ENCODE measurements around the gene SLC25A45. TPM values are rescaled to one million over a fixed set of nuclear protein-coding genes. Genes with fewer than 3 reads are reported as not detected.

SLC25A45 gene
- total RNA-seq, 4 donors from 2014 or later: 2.6 to 12.4 (median 5.6) TPM

DNA sequence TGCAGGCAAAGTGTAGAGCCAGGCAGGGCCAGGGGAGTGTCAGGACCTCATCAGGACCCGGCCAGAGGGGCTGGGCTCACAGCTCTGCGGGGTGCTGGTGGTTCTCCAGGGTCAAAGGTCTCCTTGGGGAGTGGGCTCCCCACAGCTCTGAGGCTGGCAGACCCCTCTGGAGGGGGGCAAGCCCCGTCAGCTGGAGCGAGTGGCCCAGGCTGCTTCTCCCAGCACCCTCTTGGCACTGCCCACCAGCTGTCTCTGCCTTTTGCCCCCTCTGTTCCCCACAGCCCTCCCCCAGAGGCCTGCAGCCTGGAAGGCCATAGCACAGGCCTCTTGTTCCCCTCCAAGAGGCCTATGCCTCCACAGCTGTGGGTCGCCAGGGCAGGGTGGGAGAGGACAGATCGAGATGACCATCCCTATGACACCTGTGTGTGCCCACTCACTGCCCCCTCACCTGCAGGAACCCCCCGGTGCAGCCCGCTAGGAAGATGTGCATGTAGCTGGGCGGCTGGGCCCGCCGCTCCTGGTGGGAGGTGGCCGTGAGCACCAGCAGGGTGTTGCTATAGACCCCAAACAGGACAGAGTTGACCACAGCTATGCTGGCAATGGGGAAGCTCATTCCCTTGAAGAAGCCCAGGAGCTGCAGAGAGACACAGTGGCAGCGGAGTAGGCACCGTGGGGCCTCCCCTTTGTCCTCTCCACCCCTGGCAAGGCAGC lies 3.4 kb downstream of the SLC25A45 start:
- Histone ChIP-seq H3K4me1 (peaks cover 43 to 46% of the 10 kb centered on the region in 2 donors), H3K27ac (peak overlapping the region in 2 of 4 donors; percentile 96 to 100), H3K4me3 (no peak overlapping the region), H3K9me3 (no peaks in the 10 kb centered on the region), H3K36me3 (no peaks in the 10 kb centered on the region), H3K27me3 (no peaks in the 10 kb centered on the region)
- intact Hi-C loops (cut with DNase I; ENCODE audit: low total_unique reads) (no loop called here), in situ Hi-C loops (cut with MboI; ENCODE audit: low sequenced_read_pairs in 4 of 4) (no loop called here)
- ATAC-seq (no peak), DNase-seq (no peak)
- TF ChIP-seq, protein P1, sequence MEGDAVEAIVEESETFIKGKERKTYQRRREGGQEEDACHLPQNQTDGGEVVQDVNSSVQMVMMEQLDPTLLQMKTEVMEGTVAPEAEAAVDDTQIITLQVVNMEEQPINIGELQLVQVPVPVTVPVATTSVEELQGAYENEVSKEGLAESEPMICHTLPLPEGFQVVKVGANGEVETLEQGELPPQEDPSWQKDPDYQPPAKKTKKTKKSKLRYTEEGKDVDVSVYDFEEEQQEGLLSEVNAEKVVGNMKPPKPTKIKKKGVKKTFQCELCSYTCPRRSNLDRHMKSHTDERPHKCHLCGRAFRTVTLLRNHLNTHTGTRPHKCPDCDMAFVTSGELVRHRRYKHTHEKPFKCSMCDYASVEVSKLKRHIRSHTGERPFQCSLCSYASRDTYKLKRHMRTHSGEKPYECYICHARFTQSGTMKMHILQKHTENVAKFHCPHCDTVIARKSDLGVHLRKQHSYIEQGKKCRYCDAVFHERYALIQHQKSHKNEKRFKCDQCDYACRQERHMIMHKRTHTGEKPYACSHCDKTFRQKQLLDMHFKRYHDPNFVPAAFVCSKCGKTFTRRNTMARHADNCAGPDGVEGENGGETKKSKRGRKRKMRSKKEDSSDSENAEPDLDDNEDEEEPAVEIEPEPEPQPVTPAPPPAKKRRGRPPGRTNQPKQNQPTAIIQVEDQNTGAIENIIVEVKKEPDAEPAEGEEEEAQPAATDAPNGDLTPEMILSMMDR (IDR thresholded peaks at IDR 0.05 in 4 of 5, conservative IDR thresholded peaks at IDR 0.05 in 1 of 5): no peak
- no peak for TF ChIP-seq POLR2A (IDR thresholded peaks at IDR 0.05)

DNA sequence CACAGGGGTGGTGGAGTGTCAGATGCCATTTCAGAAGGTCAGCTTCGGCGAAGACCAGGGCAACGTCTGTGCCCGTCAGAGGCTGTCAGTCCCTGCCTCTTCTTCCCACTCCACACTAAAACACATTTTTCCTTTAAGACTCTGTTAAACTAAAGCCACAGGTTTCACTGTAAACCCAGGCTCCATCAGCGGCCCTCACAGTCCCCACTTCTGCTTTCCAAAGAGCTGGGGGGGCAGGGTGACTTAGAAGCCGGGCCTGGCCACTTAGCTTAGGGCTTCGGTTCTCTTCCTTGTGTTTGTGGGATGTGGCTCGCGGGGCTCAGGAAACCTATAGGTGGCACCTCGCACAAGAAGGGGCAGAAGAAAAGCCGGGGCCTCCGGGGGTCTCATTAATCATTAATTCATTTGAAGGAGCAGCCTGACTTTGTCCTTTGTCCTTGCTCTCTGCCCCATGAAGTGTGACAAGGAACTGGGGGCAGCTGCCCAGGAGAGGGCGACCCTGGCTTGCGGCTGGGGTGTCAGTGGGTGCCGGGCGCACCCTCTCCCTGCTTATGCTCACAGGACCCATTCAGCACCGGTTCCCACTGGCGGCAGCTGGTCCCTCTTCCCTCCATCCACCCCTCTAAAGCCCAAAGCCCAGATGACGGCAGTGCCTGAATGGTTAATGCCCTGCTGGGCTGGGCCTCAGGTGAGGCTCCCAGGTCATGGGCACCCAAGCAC lies 4.1 kb downstream of the SLC25A45 start:
- Histone ChIP-seq H3K4me1 (peaks cover 41 to 43% of the 10 kb centered on the region in 2 donors), H3K9me3 (no peaks in the 10 kb centered on the region), H3K27me3 (no peaks in the 10 kb centered on the region), H3K36me3 (no peaks in the 10 kb centered on the region), H3K27ac (peak overlapping the region in 2 of 4 donors; percentile 16 to 48), H3K4me3 (no peak overlapping the region)
- intact Hi-C loops (cut with DNase I; ENCODE audit: low total_unique reads) (no loop called here), in situ Hi-C loops (cut with MboI; ENCODE audit: low sequenced_read_pairs in 4 of 4) (no loop called here)
- TF ChIP-seq POLR2A (IDR thresholded peaks at IDR 0.05): no peak
- TF ChIP-seq, protein P1 (IDR thresholded peaks at IDR 0.05 in 4 of 5, conservative IDR thresholded peaks at IDR 0.05 in 1 of 5): no peak
- DNase-seq: no peak
- ATAC-seq: no peak

- in situ Hi-C loops (cut with MboI; ENCODE audit: low sequenced_read_pairs in 4 of 4): no loop called here
- intact Hi-C loops (cut with DNase I; ENCODE audit: low total_unique reads): no loop called here
- ATAC-seq (no peak), DNase-seq (no peak)
- peak overlapping the region in 1 of 4 donors; percentile 48 for H3K27ac ChIP-seq
- no peaks in the 10 kb centered on the region for H3K36me3 ChIP-seq
- no peak overlapping the region for H3K4me3 ChIP-seq
- H3K4me1 ChIP-seq: peaks cover 41 to 42% of the 10 kb centered on the region in 2 donors
- H3K9me3 ChIP-seq: no peaks in the 10 kb centered on the region
- H3K27me3 ChIP-seq: no peaks in the 10 kb centered on the region
- TF ChIP-seq, protein P1 (IDR thresholded peaks at IDR 0.05 in 4 of 5, conservative IDR thresholded peaks at IDR 0.05 in 1 of 5): no peak
- TF ChIP-seq POLR2A (IDR thresholded peaks at IDR 0.05): no peak
Measured at GRCh38 chr11:65377777-65378176, 4.7 kb downstream of the SLC25A45 start.

DNA sequence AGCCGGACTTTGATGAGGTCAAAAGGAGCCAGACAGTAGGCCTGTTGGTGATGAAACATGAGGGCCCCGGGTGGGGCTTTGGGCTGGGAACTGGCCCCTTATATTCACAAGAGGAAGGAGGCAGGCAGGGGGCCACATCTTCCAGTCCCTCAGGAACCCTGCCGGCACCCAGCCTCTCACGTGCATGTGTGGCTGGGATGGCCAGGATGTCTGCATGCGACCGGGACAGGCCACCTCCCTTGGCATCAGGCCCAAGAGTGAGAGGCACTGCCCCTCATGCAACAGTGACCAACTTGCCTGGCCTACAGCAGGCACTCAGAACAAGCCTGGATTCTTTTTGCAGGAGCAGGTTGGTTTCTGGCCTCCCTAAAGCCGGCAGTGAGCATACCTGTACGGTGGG lies 5.4 kb downstream of the SLC25A45 start:
- no peaks in the 10 kb centered on the region for H3K9me3 ChIP-seq
- no peak for DNase-seq

More for the DNA sequence above, 5.4 kb downstream of the SLC25A45 start:
- Histone ChIP-seq H3K27me3 (no peaks in the 10 kb centered on the region), H3K36me3 (no peaks in the 10 kb centered on the region), H3K4me1 (peaks cover 43 to 44% of the 10 kb centered on the region in 2 donors), H3K27ac (peak overlapping the region in 2 of 4 donors; percentile 48 to 88), H3K4me3 (no peak overlapping the region)
- TF ChIP-seq, protein P1 (IDR thresholded peaks at IDR 0.05 in 4 of 5, conservative IDR thresholded peaks at IDR 0.05 in 1 of 5): no peak
- no peak for TF ChIP-seq POLR2A (IDR thresholded peaks at IDR 0.05)
- no peak for ATAC-seq
- in situ Hi-C loops (cut with MboI; ENCODE audit: low sequenced_read_pairs in 4 of 4): no loop called here
- intact Hi-C loops (cut with DNase I; ENCODE audit: low total_unique reads): no loop called here
